Prostate gland (tissue), 2 donors: Measurements from ENCODE around the gene RER1.

Experiments used
- CTCF ChIP-seq, 4 experiments: fragments of 200-600 bp in 2 of 4; fragments of 450-650 bp in 2 of 4; sonication (generic) in 2 of 4; IDR thresholded peaks; 1 replicate in 3 of 4; 2 replicates in 1 of 4; pipeline ENCODE4 v1.5.1; 2016 to 2019; ENCODE audit warnings: antibody characterized with exemption in 4 of 4, mild to moderate bottlenecking in 2 of 4, moderate library complexity in 2 of 4
- POLR2A ChIP-seq: fragments of 450-650 bp; IDR thresholded peaks from one replicate; pipeline ENCODE4 v1.6.1; 2016; ENCODE audit warnings: antibody characterized with exemption, mild to moderate bottlenecking
- POLR2AphosphoS5 ChIP-seq: sonication (generic); formaldehyde crosslinking; IDR thresholded peaks from one replicate; pipeline ENCODE4 v1.6.1; 2017; ENCODE audit warnings: antibody characterized with exemption

GRCh38 chr1:2441746-2442145 is 50.1 kb downstream of the RER1 start:
- TF ChIP-seq CTCF (IDR thresholded peaks at IDR 0.05) = no peak
- TF ChIP-seq POLR2A = no peak
- no peak for TF ChIP-seq POLR2AphosphoS5
